SK-N-SH (cell line): ENCODE results near the gene AIMP1. TPM values are rescaled to one million over a fixed set of nuclear protein-coding genes. Genes with fewer than 3 reads are reported as not detected.

Experiments used
- CTCF ChIA-PET: fragments of 300-600, 350-600 bp; formaldehyde crosslinking; extraction: SDS; loops from one replicate; lab custom pipeline; 2021; lab: Yijun Ruan, JAX
- POLR2A ChIA-PET: fragments of 350-600 bp; sonication (Branson Sonifier 250); formaldehyde crosslinking; extraction: SDS; loops from one replicate; lab custom pipeline; 2020; ENCODE audit warnings: antibody characterized with exemption, inconsistent platforms; lab: Yijun Ruan, JAX
- DNase-seq: peaks from one replicate; pipeline ENCODE4 v3.0.0; 2012
- H2AFZ ChIP-seq: fragments of 200-600 bp; sonication (generic); 2 replicates; pipeline ENCODE4 v1.8.1; 2016; ENCODE audit warnings: antibody characterized with exemption, mild to moderate bottlenecking, low read depth
- H3F3A ChIP-seq: fragments of 200-600 bp; sonication (generic); replicated peaks from 2 replicates; pipeline ENCODE3; 2016; ENCODE audit warnings: antibody characterized with exemption, mild to moderate bottlenecking; ENCODE audit not compliant: insufficient read depth
- H3K27ac ChIP-seq, 2 experiments: fragments of 200-500 bp in 1 of 2; fragments of 200-600 bp in 1 of 2; sonication (Bioruptor generic) in 1 of 2; sonication (generic), shearing (Covaris generic) in 1 of 2; 2 replicates each; pipeline versions ENCODE4 v1.5.1 to v1.6.1; 2014 to 2016; ENCODE audit warnings: low read depth in 2 of 2, inconsistent platforms in 1 of 2, low read length in 1 of 2, mild to moderate bottlenecking in 1 of 2, mixed read lengths in 1 of 2
- H3K27me3 ChIP-seq: fragments of 200-600 bp; sonication (generic), shearing (Covaris generic); 2 replicates; pipeline ENCODE4 v1.6.1; 2016; ENCODE audit warnings: mixed run types; ENCODE audit not compliant: insufficient read depth
- H3K36me3 ChIP-seq, 2 experiments: fragments of 200-500 bp in 1 of 2; fragments of 200-600 bp in 1 of 2; sonication (Bioruptor generic) in 1 of 2; sonication (generic) in 1 of 2; replicated peaks in 1 of 2; 2 replicates each; pipeline versions ENCODE3 to v1.5.1; 2014 to 2016; ENCODE audit warnings: low read length in 1 of 2, mild to moderate bottlenecking in 1 of 2; ENCODE audit not compliant: insufficient read depth in 2 of 2, control insufficient read depth in 1 of 2
- H3K4me1 ChIP-seq, 2 experiments: fragments of 200-500 bp in 1 of 2; fragments of 200-600 bp in 1 of 2; sonication (Bioruptor generic) in 1 of 2; sonication (generic), shearing (Covaris generic) in 1 of 2; 2 replicates each; pipeline versions ENCODE4 v1.5.1 to v1.6.1; 2014 to 2016; ENCODE audit warnings: low read depth in 1 of 2, low read length in 1 of 2, mixed run types in 1 of 2; ENCODE audit not compliant: insufficient read depth in 2 of 2, control insufficient read depth in 1 of 2
- H3K4me2 ChIP-seq: fragments of 200-600 bp; sonication (generic), shearing (Covaris generic); 2 replicates; pipeline ENCODE4 v1.6.1; 2017; ENCODE audit warnings: mixed run types
- H3K4me3 ChIP-seq, 2 experiments: fragments of 200-500 bp in 1 of 2; fragments of 200-600 bp in 1 of 2; sonication (Bioruptor generic) in 1 of 2; sonication (generic), shearing (Covaris generic) in 1 of 2; 2 replicates each; pipeline versions ENCODE4 v1.5.1 to v1.8.1; 2014 to 2016; ENCODE audit warnings: low read depth in 2 of 2, inconsistent platforms in 1 of 2, low read length in 1 of 2, mild to moderate bottlenecking in 1 of 2, mixed read lengths in 1 of 2, moderate library complexity in 1 of 2
- H3K79me2 ChIP-seq: fragments of 200-600 bp; sonication (generic); 2 replicates; pipeline ENCODE4 v1.8.1; 2017; ENCODE audit warnings: mild to moderate bottlenecking; ENCODE audit not compliant: insufficient read depth
- H3K9ac ChIP-seq: fragments of 200-600 bp; sonication (generic); 2 replicates; pipeline ENCODE4 v1.6.1; 2017; ENCODE audit warnings: mixed run types
- H3K9me2 ChIP-seq: fragments of 200-600 bp; sonication (generic); 2 replicates; pipeline ENCODE4 v1.6.1; 2017; ENCODE audit warnings: mixed run types
- H3K9me3 ChIP-seq: fragments of 200-600 bp; sonication (generic); 2 replicates; pipeline ENCODE4 v1.6.1; 2017; ENCODE audit warnings: mixed run types, mild to moderate bottlenecking, moderate library complexity
- H4K20me1 ChIP-seq: fragments of 200-600 bp; sonication (generic); 2 replicates; pipeline ENCODE4 v1.6.1; 2017; ENCODE audit warnings: mild to moderate bottlenecking, mixed run types; ENCODE audit not compliant: insufficient read depth
- CHD2 ChIP-seq: fragments of 150-350 bp; IDR thresholded peaks from 2 replicates; pipeline ENCODE4 v1.6.1; 2018; ENCODE audit warnings: low read length; ENCODE audit not compliant: partially characterized antibody
- CTCF ChIP-seq: fragments of 200-600 bp; sonication (generic); IDR thresholded peaks from 2 replicates; pipeline ENCODE4 v1.6.1; 2017; ENCODE audit warnings: antibody characterized with exemption, mild to moderate bottlenecking, moderate library complexity
- ELF1 ChIP-seq: IDR thresholded peaks from 2 replicates; pipeline ENCODE4 v1.4.0; 2012
- EP300 ChIP-seq, 2 experiments: IDR thresholded peaks; 2 replicates each; pipeline versions ENCODE4 v1.4.0 to v1.6.1; 2012; ENCODE audit warnings: borderline replicate concordance in 1 of 2, low read depth in 1 of 2, low read length in 1 of 2
- EZH2phosphoT487 ChIP-seq: fragments of 200-600 bp; sonication (generic); IDR thresholded peaks from 2 replicates; pipeline ENCODE4 v1.6.1; 2017; ENCODE audit warnings: low read depth, mixed run types, mild to moderate bottlenecking, antibody characterized with exemption, moderate library complexity, borderline replicate concordance
- FOSL2 ChIP-seq: IDR thresholded peaks from 2 replicates; pipeline ENCODE4 v1.4.0; 2012; ENCODE audit warnings: low read depth, mild to moderate bottlenecking, moderate library complexity, borderline replicate concordance
- FOXJ3 ChIP-seq: sonication (generic); formaldehyde crosslinking; IDR thresholded peaks from 2 replicates; pipeline ENCODE4 v1.5.1; 2020; ENCODE audit warnings: mild to moderate bottlenecking, missing genetic modification reagents
- FOXM1 ChIP-seq: IDR thresholded peaks from 2 replicates; pipeline ENCODE4 v1.4.0; 2012; ENCODE audit warnings: low read depth, mild to moderate bottlenecking
- GATA2 ChIP-seq: sonication (generic); formaldehyde crosslinking; IDR thresholded peaks from 2 replicates; pipeline ENCODE4 v1.5.0; 2020; ENCODE audit warnings: mild to moderate bottlenecking, missing genetic modification reagents
- IRF3 ChIP-seq: fragments of 150-350 bp; IDR thresholded peaks from 2 replicates; pipeline ENCODE4 v1.6.1; 2016; ENCODE audit warnings: mild to moderate bottlenecking, low read depth, low read length
- JUND ChIP-seq: IDR thresholded peaks from 2 replicates; pipeline ENCODE4 v1.4.0; 2012
- MAX ChIP-seq: IDR thresholded peaks from 2 replicates; pipeline ENCODE4 v1.4.0; 2012; ENCODE audit warnings: low read depth
- MXI1 ChIP-seq: IDR thresholded peaks from 2 replicates; pipeline ENCODE4 v1.6.1; 2012; ENCODE audit warnings: mild to moderate bottlenecking, low read depth, low read length, improper control_type of control experiment
- POLR2AphosphoS5 ChIP-seq: IDR thresholded peaks from 2 replicates; pipeline ENCODE4 v1.6.1; 2012; ENCODE audit warnings: low read depth, low read length
- RAD21 ChIP-seq: IDR thresholded peaks from 2 replicates; pipeline ENCODE4 v1.6.1; 2012; ENCODE audit warnings: mild to moderate bottlenecking, low read length
- RCOR1 ChIP-seq: fragments of 150-350 bp; IDR thresholded peaks from 2 replicates; pipeline ENCODE4 v1.6.1; 2017; ENCODE audit warnings: antibody characterized with exemption, low read length
- REST ChIP-seq: IDR thresholded peaks from 2 replicates; pipeline ENCODE4 v1.6.1; 2012; ENCODE audit warnings: mild to moderate bottlenecking, low read depth, low read length, moderate library complexity
- RFX5 ChIP-seq: IDR thresholded peaks from 2 replicates; pipeline ENCODE4 v1.6.1; 2012; ENCODE audit warnings: mild to moderate bottlenecking, improper control_type of control experiment, low read length
- RXRA ChIP-seq: IDR thresholded peaks from 2 replicates; pipeline ENCODE4 v1.4.0; 2012; ENCODE audit warnings: low read depth, mild to moderate bottlenecking, borderline replicate concordance
- SIN3A ChIP-seq: IDR thresholded peaks from 2 replicates; pipeline ENCODE4 v1.6.1; 2012; ENCODE audit warnings: low read depth, mild to moderate bottlenecking, low read length, moderate library complexity, borderline replicate concordance
- TAF1 ChIP-seq: IDR thresholded peaks from 2 replicates; pipeline ENCODE4 v1.6.1; 2012; ENCODE audit warnings: low read depth, mild to moderate bottlenecking, low read length, moderate library complexity, borderline replicate concordance
- TCF12 ChIP-seq: IDR thresholded peaks from 2 replicates; pipeline ENCODE4 v1.4.0; 2012
- TEAD4 ChIP-seq: IDR thresholded peaks from 2 replicates; pipeline ENCODE4 v1.4.0; 2012; ENCODE audit warnings: mild to moderate bottlenecking, borderline replicate concordance; ENCODE audit not compliant: insufficient read depth
- USF1 ChIP-seq: IDR thresholded peaks from 2 replicates; pipeline ENCODE4 v1.4.0; 2012; ENCODE audit warnings: low read depth, borderline replicate concordance
- USF2 ChIP-seq: fragments of 150-350 bp; IDR thresholded peaks from 2 replicates; pipeline ENCODE4 v1.6.1; 2017; ENCODE audit warnings: antibody characterized with exemption, low read length, low read depth, borderline replicate concordance
- YY1 ChIP-seq: IDR thresholded peaks from 2 replicates; pipeline ENCODE4 v1.4.0; 2012; ENCODE audit warnings: low read depth, mild to moderate bottlenecking
- WGBS: methylation state at CpG from one replicate; pipeline ENCODE4 v1.1.6; 2017; ENCODE audit warnings: low lambda C conversion rate; 5-methylcytosine and 5-hydroxymethylcytosine counted together
- polyA plus RNA-seq, 3 experiments: library from polyadenylated mRNA; depleted of rRNA; stranded (reverse); fragments of >200 nt; gene quantifications; 2 replicates each; pipeline ENCODE4 v1.2.3, GENCODE V29; 2012

The AIMP1 gene
- polyA plus RNA-seq, 1 of the 3 experiments (the other 2 are of a cell fraction), result 14.0 TPM

GRCh38 chr4:106312377-106312776 is 4.0 kb upstream of the AIMP1 start:
- Histone ChIP-seq H3K4me3 (peak overlapping the region in 1 of 2 experiments; percentile 0; a peak in 1 of 4 replicates), H3K27ac (peak overlapping the region; percentile 69 to 74), H3K27me3 (no peaks in the 10 kb centered on the region), H3K9ac (peak overlapping the region; percentile 31; the same call in 1 of the 2 replicates), H3F3A (peaks cover 29% of the 10 kb centered on the region), H3K9me2 (no peaks in the 10 kb centered on the region), H4K20me1 (no peaks in the 10 kb centered on the region), H3K9me3 (no peaks in the 10 kb centered on the region), H3K4me2 (peak overlapping the region; percentile 33), H2AFZ (no peak overlapping the region), H3K79me2 (peaks cover 72% of the 10 kb centered on the region), H3K36me3 (peaks cover 11 to 14% of the 10 kb centered on the region in 2 experiments), H3K4me1 (peaks cover 6 to 11% of the 10 kb centered on the region in 2 experiments; a peak in 3 of 4 replicates)
- POLR2A ChIA-PET, result no interaction called here
- DNase-seq, result no peak
- WGBS, result 35% methylated on average over 1 of the region's 1 CpG
- CTCF ChIA-PET, result no interaction called here
- TF ChIP-seq YY1, result no peak
- TF ChIP-seq RXRA, result no peak
- no peak for TF ChIP-seq REST
- TF ChIP-seq RAD21, result no peak
- TF ChIP-seq IRF3, result no peak
- no peak for TF ChIP-seq EZH2phosphoT487
- no peak for TF ChIP-seq RCOR1
- no peak for TF ChIP-seq MXI1
- TF ChIP-seq ELF1, result no peak
- TF ChIP-seq CHD2, result no peak
- TF ChIP-seq POLR2AphosphoS5, result no peak
- peak; percentile 17; the same call in 1 of the 2 replicates for TF ChIP-seq TCF12
- no peak for TF ChIP-seq FOXM1
- TF ChIP-seq USF2, result no peak
- no peak for TF ChIP-seq FOXJ3
- peak; percentile 34; the same call in 1 of the 2 replicates for TF ChIP-seq FOSL2
- TF ChIP-seq EP300 (IDR thresholded peaks at IDR 0.05; ENCODE audit: borderline replicate concordance in 1 of 2, low read depth in 1 of 2, low read length in 1 of 2), result peak in 1 of 2 experiments; percentile 33; a peak in 1 of 4 replicates
- no peak for TF ChIP-seq TAF1
- TF ChIP-seq MAX, result no peak
- no peak for TF ChIP-seq USF1
- TF ChIP-seq RFX5, result no peak
- TF ChIP-seq SIN3A, result no peak
- no peak for TF ChIP-seq GATA2 (CRISPR knock-in tag)
- TF ChIP-seq CTCF, result no peak
- peak; percentile 30; the same call in 1 of the 2 replicates for TF ChIP-seq JUND
- TF ChIP-seq TEAD4, result peak; percentile 45; the same call in 1 of the 2 replicates
